ENCODE data around the gene IER5. TPM values are rescaled to one million over a fixed set of nuclear protein-coding genes. Genes with fewer than 3 reads are reported as not detected.

The IER5 gene
- total and polyA plus RNA-seq, 9 of the 15 experiments (the other 6 are each of a cell fraction or from before 2014, with no cell fraction given) = 2.4 to 32.1 (median 12.0) TPM

GRCh38 chr1:181124291-181124751 is 35.8 kb downstream of the IER5 start (continued):
- TF ChIP-seq HDAC1 (IDR thresholded peaks at IDR 0.05) = 0 out of 4 replicates have a peak, but pooled peaks of 1 of the 2 experiments have one; percentile 26
- peak; percentile 30; the same call in 1 of the 2 replicates for TF ChIP-seq L3MBTL2 (IDR thresholded peaks at IDR 0.05)
- no peak for TF ChIP-seq FOXO4 (CRISPR knock-in tag; IDR thresholded peaks at IDR 0.05)
- TF ChIP-seq ZNF212 (CRISPR knock-in tag; IDR thresholded peaks at IDR 0.05) = no peak
- TF ChIP-seq TBP (optimal IDR thresholded peaks at IDR 0.05; ENCODE audit: low read depth, low read length) = peak; percentile 63
- no peak for TF ChIP-seq ESRRB (CRISPR knock-in tag; IDR thresholded peaks at IDR 0.05; ENCODE audit: borderline replicate concordance)
- peak; percentile 15 for TF ChIP-seq MEIS2 (IDR thresholded peaks at IDR 0.05; ENCODE audit: partially characterized antibody)
- TF ChIP-seq ZZZ3 (IDR thresholded peaks at IDR 0.05) = no peak

GRCh38 chr1:181126289-181126688 is 37.8 kb downstream of the IER5 start:
- BruUV-seq (replicated peaks) = no TSS peak
- Histone ChIP-seq H3K9me3 (replicated peaks; ENCODE audit: control insufficient read depth, insufficient read depth, low read depth, low read length) (no peaks in the 10 kb centered on the region), H3K9me1 (ENCODE audit: control insufficient read depth, insufficient read depth, low read length) (no peaks in the 10 kb centered on the region), H2AFZ (ENCODE audit: low read depth, low read length) (no peak overlapping the region; the same call in 1 of the 2 replicates), H3K36me3 (ENCODE audit: control insufficient read depth, insufficient read depth, low read length) (no peaks in the 10 kb centered on the region), H4K20me1 (replicated peaks; ENCODE audit: control insufficient read depth, insufficient read depth, low read length) (peaks cover 8% of the 10 kb centered on the region), H3K27me3 (ENCODE audit: control insufficient read depth in 2 of 2, insufficient read depth in 2 of 2, low read length in 2 of 2) (no peaks in the 10 kb centered on the region), H3K9ac (ENCODE audit: insufficient read depth in 1 of 2, low read depth in 2 of 2, low read length in 2 of 2) (no peak overlapping the region), H3K79me2 (ENCODE audit: control insufficient read depth, insufficient read depth, low read length) (no peaks in the 10 kb centered on the region), H3K27ac (ENCODE audit: extremely low read depth, low read depth, low read length) (no peak overlapping the region), H3K4me1 (replicated peaks in 1 of 2; ENCODE audit: control insufficient read depth in 2 of 2, insufficient read depth in 2 of 2, low read length in 2 of 2) (peaks cover 45 to 53% of the 10 kb centered on the region in 2 experiments), H3K4me3 (no peak overlapping the region), H3K4me2 (ENCODE audit: insufficient read depth, low read length) (no peak overlapping the region)
- DNase-seq (ENCODE audit: extremely low read depth in 1 of 4, low spot score in 3 of 4) (no peak), ATAC-seq (no peak), FAIRE-seq (no peak)
- in situ Hi-C loops (cut with MboI) (no loop called here), intact Hi-C loops (cut with micrococcal nuclease) (no loop called here)
- ChIA-PET POLR2A (interaction anchor here (0.7 to 4.7 kb wide), 6 partner anchors 9 to 35 kb away, joined by 3 to 52 read pairs (median 8); no protein-coding TSS in a partner anchor), CTCF (ENCODE audit: low intra/inter-chr PET ratio) (no interaction called here)
- 63% methylated on average over 4 of the region's 4 CpGs for WGBS (ENCODE audit: insufficient coverage, low coverage, missing lambda C conversion rate)
- no peak for TF ChIP-seq RBM15 (IDR thresholded peaks at IDR 0.05; ENCODE audit: insufficient read depth, low read length)
- no peak for TF ChIP-seq RFX7 (CRISPR knock-in tag; IDR thresholded peaks at IDR 0.05)
- TF ChIP-seq PRDM10 (IDR thresholded peaks at IDR 0.05; ENCODE audit: partially characterized antibody) = peak; percentile 49
- TF ChIP-seq ZNF3 (CRISPR knock-in tag; IDR thresholded peaks at IDR 0.05) = no peak
- TF ChIP-seq ZNF280A (IDR thresholded peaks at IDR 0.05; ENCODE audit: low read depth, partially characterized antibody) = no peak
- TF ChIP-seq KDM4B (IDR thresholded peaks at IDR 0.05; ENCODE audit: borderline replicate concordance in 2 of 2, low read depth in 1 of 2) = no peak
